SK-N-SH treated with all-trans-retinoic acid at 6 μM for 48 hours (cell line): ENCODE data around the gene FGFR3.

Source experiments
- GLIS3 ChIP-seq: fragments of 250-450 bp; sonication (Bioruptor Pico); IDR thresholded peaks from 2 replicates; pipeline ENCODE4 v1.5.0; 2020; ENCODE audit warnings: mild to moderate bottlenecking, moderate library complexity
- SNAI2 ChIP-seq: fragments of 250-450 bp; sonication (Bioruptor Pico); IDR thresholded peaks from 2 replicates; pipeline ENCODE4 v1.5.0; 2020; ENCODE audit warnings: mild to moderate bottlenecking, moderate library complexity
- TSHZ2 ChIP-seq: fragments of 250-450 bp; sonication (Bioruptor Pico); IDR thresholded peaks from 2 replicates; pipeline ENCODE4 v1.5.0; 2020; ENCODE audit warnings: mild to moderate bottlenecking, moderate library complexity

- TF ChIP-seq GLIS3 (CRISPR knock-in tag), result no peak
- no peak for TF ChIP-seq SNAI2 (CRISPR knock-in tag)
- no peak for TF ChIP-seq TSHZ2
Observed at GRCh38 chr4:1783970-1784369, 9.1 kb upstream of the FGFR3 start.
